IMR-90 (cell line): ENCODE measurements around the gene CTBP2. TPM values are rescaled to one million over a fixed set of nuclear protein-coding genes. Genes with fewer than 3 reads are reported as not detected.

ENCODE experiments used
- ATAC-seq: fragments of 200-7000 bp; cut with Tn5 transposase; 2 replicates; pipeline ENCODE4 v1.9.1; 2020; ENCODE audit warnings: low read depth, mild to moderate bottlenecking, moderate library complexity
- BruUV-seq: library from RNA; stranded (reverse); fragments of 400-500 nt; replicated peaks from 2 replicates; lab custom pipeline; 2021; lab: Mats Ljungman, UMichigan
- CTCF ChIA-PET: fragments of 300-600 bp; formaldehyde crosslinking; extraction: SDS; loops from one replicate; lab custom pipeline; 2021; ENCODE audit warnings: antibody characterized with exemption; lab: Yijun Ruan, JAX
- POLR2A ChIA-PET: fragments of 300-600 bp; sonication (Branson Sonifier 250); formaldehyde crosslinking; loops from one replicate; lab custom pipeline; 2022; ENCODE audit warnings: antibody characterized with exemption; ENCODE audit not compliant: unreplicated experiment; lab: Charles Lee
- DNase-seq: peaks from one replicate; pipeline ENCODE4 v3.0.0; 2013
- H2AFZ ChIP-seq: replicated peaks from 2 replicates; pipeline ENCODE3; 2013; ENCODE audit warnings: low read length, mild to moderate bottlenecking; ENCODE audit not compliant: poor library complexity
- H2AK5ac ChIP-seq: 2 replicates; pipeline ENCODE4 v1.6.1; 2013; ENCODE audit warnings: low read depth, low read length, inconsistent platforms
- H2AK9ac ChIP-seq: replicated peaks from 2 replicates; pipeline ENCODE3; 2013; ENCODE audit warnings: mild to moderate bottlenecking, low read depth, low read length, moderate library complexity; ENCODE audit not compliant: poor library complexity
- H2BK120ac ChIP-seq: 2 replicates; pipeline ENCODE4 v1.6.1; 2013; ENCODE audit warnings: low read depth, low read length, inconsistent platforms
- H2BK15ac ChIP-seq: 3 replicates; pipeline ENCODE4 v1.6.1; 2013; ENCODE audit warnings: low read depth, low read length, inconsistent platforms
- H2BK20ac ChIP-seq: 2 replicates; pipeline ENCODE4 v1.6.1; 2013; ENCODE audit warnings: low read depth, mild to moderate bottlenecking, inconsistent platforms, low read length, moderate library complexity
- H2BK5ac ChIP-seq: 2 replicates; pipeline ENCODE4 v1.6.1; 2013; ENCODE audit warnings: mild to moderate bottlenecking, low read depth, low read length, inconsistent platforms; ENCODE audit not compliant: poor library complexity, severe bottlenecking
- H3K14ac ChIP-seq: replicated peaks from 2 replicates; pipeline ENCODE4 v1.6.1; 2013; ENCODE audit warnings: low read depth, low read length, inconsistent platforms
- H3K18ac ChIP-seq: 2 replicates; pipeline ENCODE4 v1.6.1; 2013; ENCODE audit warnings: low read depth, low read length, control low read depth
- H3K23ac ChIP-seq: 2 replicates; pipeline ENCODE4 v1.6.1; 2013; ENCODE audit warnings: low read depth, low read length, inconsistent platforms
- H3K27ac ChIP-seq: 2 replicates; pipeline ENCODE4 v1.5.1; 2013; ENCODE audit warnings: mild to moderate bottlenecking, control low read depth, low read length; ENCODE audit not compliant: insufficient read depth
- H3K27me3 ChIP-seq: 2 replicates; pipeline ENCODE4 v1.6.1; 2013; ENCODE audit warnings: low read length; ENCODE audit not compliant: control insufficient read depth, insufficient read depth
- H3K36me3 ChIP-seq: 2 replicates; pipeline ENCODE4 v1.6.1; 2013; ENCODE audit warnings: low read length, mixed read lengths; ENCODE audit not compliant: control insufficient read depth, insufficient read depth
- H3K4ac ChIP-seq: 2 replicates; pipeline ENCODE4 v1.6.1; 2013; ENCODE audit warnings: low read depth, low read length, inconsistent platforms
- H3K4me1 ChIP-seq: 2 replicates; pipeline ENCODE4 v1.6.1; 2013; ENCODE audit warnings: low read length, mixed read lengths; ENCODE audit not compliant: control insufficient read depth, insufficient read depth
- H3K4me2 ChIP-seq: 2 replicates; pipeline ENCODE4 v1.6.1; 2013; ENCODE audit warnings: low read depth, mild to moderate bottlenecking, control low read depth, low read length, moderate library complexity
- H3K4me3 ChIP-seq: 2 replicates; pipeline ENCODE4 v1.5.1; 2013; ENCODE audit warnings: low read depth, mild to moderate bottlenecking, control low read depth, low read length, moderate library complexity; ENCODE audit not compliant: insufficient read depth
- H3K56ac ChIP-seq: 2 replicates; pipeline ENCODE4 v1.6.1; 2013; ENCODE audit warnings: low read length, inconsistent platforms; ENCODE audit not compliant: insufficient read depth; ENCODE audit errors: extremely low read depth
- H3K79me1 ChIP-seq, 2 experiments: 2 replicates each; pipeline ENCODE4 v1.6.1; 2013; ENCODE audit warnings: low read length in 2 of 2, inconsistent platforms in 1 of 2, low read depth in 1 of 2
- H3K9ac ChIP-seq: 2 replicates; pipeline ENCODE4 v1.6.1; 2013; ENCODE audit warnings: low read depth, low read length, control low read depth
- H3K9me1 ChIP-seq: 2 replicates; pipeline ENCODE4 v1.6.1; 2013; ENCODE audit warnings: low read length, inconsistent platforms; ENCODE audit not compliant: insufficient read depth
- H3K9me3 ChIP-seq: 2 replicates; pipeline ENCODE4 v1.6.1; 2013; ENCODE audit warnings: low read length; ENCODE audit not compliant: control insufficient read depth, insufficient read depth
- H4K20me1 ChIP-seq: 2 replicates; pipeline ENCODE4 v1.6.1; 2013; ENCODE audit warnings: low read length, inconsistent platforms; ENCODE audit not compliant: insufficient read depth
- H4K5ac ChIP-seq: 2 replicates; pipeline ENCODE4 v1.6.1; 2013; ENCODE audit warnings: mild to moderate bottlenecking, low read depth, low read length, control low read depth
- H4K8ac ChIP-seq, 2 experiments: 2 replicates each; pipeline ENCODE4 v1.6.1; 2013; ENCODE audit warnings: low read depth in 2 of 2, low read length in 2 of 2, control low read depth in 1 of 2, inconsistent platforms in 1 of 2
- H4K91ac ChIP-seq: 2 replicates; pipeline ENCODE4 v1.6.1; 2013; ENCODE audit warnings: low read depth, low read length, inconsistent platforms; ENCODE audit not compliant: insufficient read depth
- BHLHE40 ChIP-seq: fragments of 150-350 bp; IDR thresholded peaks from 2 replicates; pipeline ENCODE4 v1.6.1; 2016; ENCODE audit warnings: mild to moderate bottlenecking, low read depth, low read length
- CEBPB ChIP-seq: IDR thresholded peaks from 2 replicates; pipeline ENCODE4 v1.6.1; 2012; ENCODE audit warnings: low read depth, low read length, improper control_type of control experiment
- CHD1 ChIP-seq: IDR thresholded peaks from 2 replicates; pipeline ENCODE4 v1.6.1; 2012; ENCODE audit warnings: low read depth, low read length, improper control_type of control experiment
- CTCF ChIP-seq: conservative IDR thresholded peaks from 2 replicates; pipeline ENCODE4 v1.5.1; 2012; ENCODE audit warnings: mild to moderate bottlenecking, low read depth, low read length, improper control_type of control experiment
- ELK1 ChIP-seq: fragments of 150-350 bp; IDR thresholded peaks from 2 replicates; pipeline ENCODE4 v1.6.1; 2016; ENCODE audit warnings: low read depth, mild to moderate bottlenecking, low read length, moderate library complexity, borderline replicate concordance
- FOS ChIP-seq: fragments of 150-350 bp; IDR thresholded peaks from 2 replicates; pipeline ENCODE4 v1.6.1; 2016; ENCODE audit warnings: low read depth, low read length
- MAFK ChIP-seq: IDR thresholded peaks from 2 replicates; pipeline ENCODE4 v1.6.1; 2012; ENCODE audit warnings: low read depth, low read length, improper control_type of control experiment
- MAZ ChIP-seq: IDR thresholded peaks from 2 replicates; pipeline ENCODE4 v1.6.1; 2012; ENCODE audit warnings: low read depth, mild to moderate bottlenecking, low read length, improper control_type of control experiment, moderate library complexity, borderline replicate concordance
- MXI1 ChIP-seq: IDR thresholded peaks from 2 replicates; pipeline ENCODE4 v1.6.1; 2012; ENCODE audit warnings: low read depth, mild to moderate bottlenecking, low read length, moderate library complexity, borderline replicate concordance
- NFE2L2 ChIP-seq: fragments of 150-350 bp; IDR thresholded peaks from 2 replicates; pipeline ENCODE4 v1.6.1; 2016; ENCODE audit warnings: low read depth, mild to moderate bottlenecking, low read length
- POLR2A ChIP-seq: IDR thresholded peaks from 2 replicates; pipeline ENCODE4 v1.6.1; 2012; ENCODE audit warnings: mild to moderate bottlenecking, low read depth, low read length
- RAD21 ChIP-seq: IDR thresholded peaks from 2 replicates; pipeline ENCODE4 v1.6.1; 2012; ENCODE audit warnings: low read length, improper control_type of control experiment
- RCOR1 ChIP-seq: IDR thresholded peaks from 2 replicates; pipeline ENCODE4 v1.6.1; 2012; ENCODE audit warnings: mild to moderate bottlenecking, low read length, improper control_type of control experiment; ENCODE audit not compliant: insufficient replicate concordance
- RFX5 ChIP-seq: IDR thresholded peaks from 2 replicates; pipeline ENCODE4 v1.8.0; 2012; ENCODE audit warnings: low read depth, mild to moderate bottlenecking, low read length, moderate library complexity
- SMC3 ChIP-seq: fragments of 150-350 bp; IDR thresholded peaks from 2 replicates; pipeline ENCODE4 v1.6.1; 2016; ENCODE audit warnings: low read depth, mild to moderate bottlenecking, antibody characterized with exemption, low read length, moderate library complexity
- USF2 ChIP-seq: fragments of 150-350 bp; IDR thresholded peaks from 2 replicates; pipeline ENCODE4 v1.6.1; 2017; ENCODE audit warnings: mild to moderate bottlenecking, antibody characterized with exemption, low read length, low read depth
- WGBS, 2 experiments: methylation state at CpG; one replicate each; pipeline versions ENCODE4 v1.1.5 to v1.1.7; 2013; ENCODE audit warnings: missing lambda C conversion rate in 2 of 2; ENCODE audit not compliant: insufficient read length in 1 of 2; ENCODE audit errors: extremely low coverage in 2 of 2; 5-methylcytosine and 5-hydroxymethylcytosine counted together
- dilution Hi-C: fragments of 300-500 bp; cut with HindIII; formaldehyde crosslinking; loops from one replicate; pipeline ENCODE4 v1.14.3; 2018; ENCODE audit warnings: low sequenced_read_pairs; ENCODE audit not compliant: unreplicated experiment
- in situ Hi-C: fragments of 300-500 bp; cut with MboI; formaldehyde crosslinking; loops from 3 replicates; pipeline ENCODE4 v1.14.3; 2019; ENCODE audit warnings: low sequenced_read_pairs, inconsistent platforms, mixed read lengths
- intact Hi-C: fragments of 100-400 bp; cut with micrococcal nuclease; formaldehyde crosslinking; loops from 2 replicates; pipeline ENCODE4 v1.10.0; 2022
- polyA plus RNA-seq, 3 experiments: library from polyadenylated mRNA; depleted of rRNA; stranded (reverse); fragments of >200 nt; gene quantifications; 2 replicates each; pipeline ENCODE4 v1.2.3, GENCODE V29; 2012; ENCODE audit warnings: low replicate concordance in 1 of 3
- total RNA-seq: library from RNA; depleted of rRNA; stranded (reverse); fragments of >200 nt; gene quantifications from 2 replicates; pipeline ENCODE4 v1.2.3, GENCODE V29; 2012

Gene CTBP2
- total and polyA plus RNA-seq, 2 of the 4 experiments (the other 2 are of a cell fraction): 81.0 to 86.6 TPM

GRCh38 chr10:125071008-125071407, 89.4 kb downstream of the CTBP2 start:
- DNase-seq (no peak), ATAC-seq (no peak)
- Histone ChIP-seq H2AK5ac (no peak overlapping the region), H3K27me3 (no peaks in the 10 kb centered on the region), H3K4ac (no peak overlapping the region), H2AFZ (no peak overlapping the region), H3K9me1 (peaks cover 19% of the 10 kb centered on the region), H3K56ac (no peak overlapping the region), H2BK15ac (no peak overlapping the region), H3K4me2 (no peak overlapping the region), H4K91ac (no peak overlapping the region), H3K79me1 (peaks cover 42 to 83% of the 10 kb centered on the region in 2 experiments), H2AK9ac (no peak overlapping the region), H3K27ac (no peak overlapping the region), H3K9ac (no peak overlapping the region), H3K36me3 (peaks cover 26% of the 10 kb centered on the region), H3K4me1 (no peaks in the 10 kb centered on the region), H3K18ac (no peak overlapping the region), H3K4me3 (no peak overlapping the region), H4K20me1 (peaks cover 63% of the 10 kb centered on the region), H2BK5ac (no peak overlapping the region), H2BK20ac (no peak overlapping the region), H3K9me3 (no peaks in the 10 kb centered on the region), H3K14ac (no peak overlapping the region), H4K8ac (no peak overlapping the region), H4K5ac (no peak overlapping the region), H3K23ac (no peak overlapping the region), H2BK120ac (no peak overlapping the region)
- no TSS peak for BruUV-seq
- dilution Hi-C loops: no loop called here
- in situ Hi-C loops: no loop called here
- CTCF ChIA-PET: no interaction called here
- 97% methylated on average over 6 of the region's 11 CpGs; no CpG with 5 or more reads in 1 of the 2 experiments for WGBS, 2 experiments
- intact Hi-C loops: no loop called here
- POLR2A ChIA-PET: no interaction called here
- no peak for TF ChIP-seq CHD1
- no peak for TF ChIP-seq ELK1
- TF ChIP-seq BHLHE40: no peak
- no peak for TF ChIP-seq RFX5
- TF ChIP-seq CEBPB: no peak
- TF ChIP-seq POLR2A: no peak
- no peak for TF ChIP-seq RAD21
- TF ChIP-seq CTCF: no peak
- TF ChIP-seq MXI1: no peak
- TF ChIP-seq FOS: no peak
- no peak for TF ChIP-seq MAFK
- TF ChIP-seq RCOR1: no peak
- no peak for TF ChIP-seq MAZ
- TF ChIP-seq SMC3: no peak
- TF ChIP-seq USF2: no peak
- TF ChIP-seq NFE2L2: no peak
